K562 (cell line): ENCODE measurements around the gene LUC7L. TPM values are rescaled to one million over a fixed set of nuclear protein-coding genes. Genes with fewer than 3 reads are reported as not detected.

ENCODE experiments used
- ATF1 ChIP-seq, 2 experiments: fragments of 450-650 bp in 1 of 2; IDR thresholded peaks; 2 replicates each; pipeline ENCODE4 v1.6.1; 2016; ENCODE audit warnings: missing compliant biosample characterization in 1 of 2, missing genetic modification characterization in 1 of 2
- DIDO1 ChIP-seq: fragments of 450-650 bp; IDR thresholded peaks from 2 replicates; pipeline ENCODE4 v1.6.1; 2016; ENCODE audit warnings: low read depth, missing biosample characterization, missing genetic modification characterization
- NFATC3 ChIP-seq: fragments of 450-650 bp; IDR thresholded peaks from 2 replicates; pipeline ENCODE4 v1.6.1; 2017; ENCODE audit warnings: mild to moderate bottlenecking
- POLR2G ChIP-seq: fragments of 200-400 bp; formaldehyde crosslinking; IDR thresholded peaks from 2 replicates; pipeline ENCODE4 v1.6.1; 2017; ENCODE audit warnings: low read depth, mild to moderate bottlenecking, antibody characterized with exemption, low read length, moderate library complexity
- SUPT5H ChIP-seq: fragments of 450-650 bp; IDR thresholded peaks from 2 replicates; pipeline ENCODE4 v1.6.1; 2016
- ZNF668 ChIP-seq: fragments of 250-450 bp; sonication (Bioruptor Pico); IDR thresholded peaks from 2 replicates; pipeline ENCODE4 v1.8.0; 2022; ENCODE audit warnings: mild to moderate bottlenecking, inconsistent platforms
- polyA plus RNA-seq, 8 experiments: library from polyadenylated mRNA; depleted of rRNA in 4 of 8; stranded (reverse) in 5 of 8; unstranded in 3 of 8; fragments of >200 nt; fragmentation: Nextera tagmentation in 2 of 8; fragmentation: Illumina TruSeq in 1 of 8; extraction: Ambion mirVana in 2 of 8; extraction: Trizol in 1 of 8; gene quantifications; 2 replicates each; pipeline versions ENCODE4 v1.2.1 to v1.2.3, GENCODE V29; 2011 to 2014; ENCODE audit warnings: inconsistent platforms in 1 of 8, missing spikeins in 1 of 8
- total RNA-seq, 7 experiments: library from RNA; depleted of rRNA in 6 of 7; stranded (reverse); fragments of >200 nt in 6 of 7; fragmentation: Illumina TruSeq in 2 of 7; extraction: Trizol in 2 of 7; gene quantifications; 2 replicates each; pipeline versions ENCODE4 v1.2.1 to v1.2.3, GENCODE V29; 2011 to 2021; ENCODE audit warnings: low replicate concordance in 1 of 7
- TF ChIP-seq, protein P1 (sequence below), 2 experiments: fragments of 450-650 bp; formaldehyde crosslinking in 1 of 2; IDR thresholded peaks; 2 replicates each; pipeline versions ENCODE4 v1.4.0 to v1.6.1; 2014 to 2020; ENCODE audit warnings: mild to moderate bottlenecking in 2 of 2, borderline replicate concordance in 1 of 2, low read depth in 1 of 2
- TF ChIP-seq, protein P2 (sequence below), 2 experiments: fragments of 450-650 bp; IDR thresholded peaks; 2 replicates each; pipeline ENCODE4 v1.6.1; 2018; ENCODE audit warnings: mild to moderate bottlenecking in 2 of 2, low read depth in 1 of 2; ENCODE audit not compliant: partially characterized antibody in 2 of 2

LUC7L gene
- total and polyA plus RNA-seq, 9 of the 15 experiments (the other 6 are each of a cell fraction or from before 2014, with no cell fraction given) = 1.7 to 93.3 (median 59.5) TPM

DNA sequence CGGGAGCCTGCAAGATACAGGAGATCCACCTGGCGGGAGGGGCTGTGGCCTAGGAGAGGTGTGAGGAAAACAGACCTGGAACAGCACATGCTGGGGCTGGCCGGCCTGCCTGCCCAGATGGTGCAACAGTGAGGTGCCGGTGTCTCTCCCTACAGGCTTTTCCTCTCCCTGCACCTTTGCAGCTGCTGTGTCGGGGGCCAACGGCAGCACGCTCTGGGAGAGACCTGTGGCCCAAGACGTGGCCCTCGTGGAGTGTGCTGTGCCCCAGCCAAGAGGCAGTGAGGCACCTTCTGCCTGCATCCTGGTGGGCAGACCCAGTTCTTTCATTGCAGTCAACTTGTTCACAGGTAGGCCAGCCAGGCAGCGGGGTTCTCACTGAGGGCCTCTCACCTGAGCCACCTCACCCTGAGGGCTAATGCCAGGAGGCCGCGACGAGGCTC lies 30.6 kb upstream of the LUC7L start (continued):
- TF ChIP-seq, protein P1, sequence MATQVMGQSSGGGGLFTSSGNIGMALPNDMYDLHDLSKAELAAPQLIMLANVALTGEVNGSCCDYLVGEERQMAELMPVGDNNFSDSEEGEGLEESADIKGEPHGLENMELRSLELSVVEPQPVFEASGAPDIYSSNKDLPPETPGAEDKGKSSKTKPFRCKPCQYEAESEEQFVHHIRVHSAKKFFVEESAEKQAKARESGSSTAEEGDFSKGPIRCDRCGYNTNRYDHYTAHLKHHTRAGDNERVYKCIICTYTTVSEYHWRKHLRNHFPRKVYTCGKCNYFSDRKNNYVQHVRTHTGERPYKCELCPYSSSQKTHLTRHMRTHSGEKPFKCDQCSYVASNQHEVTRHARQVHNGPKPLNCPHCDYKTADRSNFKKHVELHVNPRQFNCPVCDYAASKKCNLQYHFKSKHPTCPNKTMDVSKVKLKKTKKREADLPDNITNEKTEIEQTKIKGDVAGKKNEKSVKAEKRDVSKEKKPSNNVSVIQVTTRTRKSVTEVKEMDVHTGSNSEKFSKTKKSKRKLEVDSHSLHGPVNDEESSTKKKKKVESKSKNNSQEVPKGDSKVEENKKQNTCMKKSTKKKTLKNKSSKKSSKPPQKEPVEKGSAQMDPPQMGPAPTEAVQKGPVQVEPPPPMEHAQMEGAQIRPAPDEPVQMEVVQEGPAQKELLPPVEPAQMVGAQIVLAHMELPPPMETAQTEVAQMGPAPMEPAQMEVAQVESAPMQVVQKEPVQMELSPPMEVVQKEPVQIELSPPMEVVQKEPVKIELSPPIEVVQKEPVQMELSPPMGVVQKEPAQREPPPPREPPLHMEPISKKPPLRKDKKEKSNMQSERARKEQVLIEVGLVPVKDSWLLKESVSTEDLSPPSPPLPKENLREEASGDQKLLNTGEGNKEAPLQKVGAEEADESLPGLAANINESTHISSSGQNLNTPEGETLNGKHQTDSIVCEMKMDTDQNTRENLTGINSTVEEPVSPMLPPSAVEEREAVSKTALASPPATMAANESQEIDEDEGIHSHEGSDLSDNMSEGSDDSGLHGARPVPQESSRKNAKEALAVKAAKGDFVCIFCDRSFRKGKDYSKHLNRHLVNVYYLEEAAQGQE (IDR thresholded peaks at IDR 0.05; ENCODE audit: borderline replicate concordance) = no peak
- TF ChIP-seq, protein P1 (CRISPR knock-in tag; IDR thresholded peaks at IDR 0.05; ENCODE audit: low read depth) = no peak
- TF ChIP-seq DIDO1 (tag) (no peak), ATF1 (CRISPR knock-in tag; IDR thresholded peaks at IDR 0.05) (no peak), ATF1 (tag; IDR thresholded peaks at IDR 0.05) (no peak), SUPT5H (no peak), POLR2G (0 out of 2 replicates have a peak, but pooled peaks have one; percentile 11), ZNF668 (no peak), NFATC3 (no peak)
- TF ChIP-seq, protein P2, sequence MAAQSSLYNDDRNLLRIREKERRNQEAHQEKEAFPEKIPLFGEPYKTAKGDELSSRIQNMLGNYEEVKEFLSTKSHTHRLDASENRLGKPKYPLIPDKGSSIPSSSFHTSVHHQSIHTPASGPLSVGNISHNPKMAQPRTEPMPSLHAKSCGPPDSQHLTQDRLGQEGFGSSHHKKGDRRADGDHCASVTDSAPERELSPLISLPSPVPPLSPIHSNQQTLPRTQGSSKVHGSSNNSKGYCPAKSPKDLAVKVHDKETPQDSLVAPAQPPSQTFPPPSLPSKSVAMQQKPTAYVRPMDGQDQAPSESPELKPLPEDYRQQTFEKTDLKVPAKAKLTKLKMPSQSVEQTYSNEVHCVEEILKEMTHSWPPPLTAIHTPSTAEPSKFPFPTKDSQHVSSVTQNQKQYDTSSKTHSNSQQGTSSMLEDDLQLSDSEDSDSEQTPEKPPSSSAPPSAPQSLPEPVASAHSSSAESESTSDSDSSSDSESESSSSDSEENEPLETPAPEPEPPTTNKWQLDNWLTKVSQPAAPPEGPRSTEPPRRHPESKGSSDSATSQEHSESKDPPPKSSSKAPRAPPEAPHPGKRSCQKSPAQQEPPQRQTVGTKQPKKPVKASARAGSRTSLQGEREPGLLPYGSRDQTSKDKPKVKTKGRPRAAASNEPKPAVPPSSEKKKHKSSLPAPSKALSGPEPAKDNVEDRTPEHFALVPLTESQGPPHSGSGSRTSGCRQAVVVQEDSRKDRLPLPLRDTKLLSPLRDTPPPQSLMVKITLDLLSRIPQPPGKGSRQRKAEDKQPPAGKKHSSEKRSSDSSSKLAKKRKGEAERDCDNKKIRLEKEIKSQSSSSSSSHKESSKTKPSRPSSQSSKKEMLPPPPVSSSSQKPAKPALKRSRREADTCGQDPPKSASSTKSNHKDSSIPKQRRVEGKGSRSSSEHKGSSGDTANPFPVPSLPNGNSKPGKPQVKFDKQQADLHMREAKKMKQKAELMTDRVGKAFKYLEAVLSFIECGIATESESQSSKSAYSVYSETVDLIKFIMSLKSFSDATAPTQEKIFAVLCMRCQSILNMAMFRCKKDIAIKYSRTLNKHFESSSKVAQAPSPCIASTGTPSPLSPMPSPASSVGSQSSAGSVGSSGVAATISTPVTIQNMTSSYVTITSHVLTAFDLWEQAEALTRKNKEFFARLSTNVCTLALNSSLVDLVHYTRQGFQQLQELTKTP (IDR thresholded peaks at IDR 0.05; ENCODE audit: low read depth in 1 of 2, partially characterized antibody in 2 of 2) = no peak
